A549 (cell line): ENCODE results near the gene P2RY8. TPM values are rescaled to one million over a fixed set of nuclear protein-coding genes. Genes with fewer than 3 reads are reported as not detected.
"Not testable (repeated sequence)": the region's sequence is repeated elsewhere in the genome, so short reads cannot be mapped to it uniquely, and the experiment has no call there.

Source experiments
- ATAC-seq, 2 experiments: fragments of 200-7000 bp in 1 of 2; fragments of >200 bp in 1 of 2; cut with Nextera tagmentation in 1 of 2; cut with Tn5 transposase in 1 of 2; 3 replicates each; pipeline versions ENCODE4 v1.8.0 to v1.9.1; 2018 to 2020; ENCODE audit warnings: mild to moderate bottlenecking in 1 of 2, moderate library complexity in 1 of 2
- CTCF ChIA-PET: fragments of 300-600 bp; sonication (Branson Sonifier 250); formaldehyde crosslinking; extraction: SDS; loops from one replicate; lab custom pipeline; 2021; ENCODE audit warnings: antibody characterized with exemption, inconsistent platforms; lab: Yijun Ruan, JAX
- POLR2A ChIA-PET: fragments of 350-600 bp; formaldehyde crosslinking; extraction: SDS; loops from one replicate; lab custom pipeline; 2021; ENCODE audit warnings: antibody characterized with exemption, inconsistent platforms; lab: Yijun Ruan, JAX
- DNase-seq, 2 experiments: peaks; one replicate each; pipeline versions ENCODE4 v3.0.0 to v3.0.0-alpha.2; 2011 to 2016; ENCODE audit warnings: low read depth in 1 of 2, low spot score in 1 of 2
- FAIRE-seq: peaks from 2 replicates; lab custom pipeline; 2011; peaks lifted over from hg19 to GRCh38; lab: Jason Lieb, UNC
- H3K27ac ChIP-seq, 2 experiments: fragments of >200 bp; sonication (Bioruptor Twin); formaldehyde crosslinking; 3 replicates each; pipeline ENCODE4 v1.5.1; 2016 to 2017
- H3K4me1 ChIP-seq: fragments of >200 bp; sonication (Bioruptor Twin); formaldehyde crosslinking; 3 replicates; pipeline ENCODE4 v1.6.1; 2016
- H3K4me2 ChIP-seq: fragments of >200 bp; sonication (Bioruptor Twin); formaldehyde crosslinking; 3 replicates; pipeline ENCODE4 v1.6.1; 2016
- H3K4me3 ChIP-seq: fragments of >200 bp; sonication (Bioruptor Twin); formaldehyde crosslinking; 3 replicates; pipeline ENCODE4 v1.5.1; 2016
- H3K9me3 ChIP-seq: fragments of >200 bp; sonication (Bioruptor Twin); formaldehyde crosslinking; 3 replicates; pipeline ENCODE4 v1.6.1; 2016
- BHLHE40 ChIP-seq: IDR thresholded peaks from 2 replicates; pipeline ENCODE4 v1.6.1; 2012; ENCODE audit warnings: low read depth, low read length, inconsistent platforms
- CBX8 ChIP-seq: fragments of 200-600 bp; sonication (generic); IDR thresholded peaks from 2 replicates; pipeline ENCODE4 v1.6.1; 2016
- CHD4 ChIP-seq: fragments of 200-600 bp; sonication (generic); IDR thresholded peaks from 2 replicates; pipeline ENCODE4 v1.6.1; 2016; ENCODE audit warnings: antibody characterized with exemption, mild to moderate bottlenecking, borderline replicate concordance
- EHMT2 ChIP-seq: fragments of 200-600 bp; sonication (generic); IDR thresholded peaks from 2 replicates; pipeline ENCODE4 v1.6.1; 2016; ENCODE audit warnings: antibody characterized with exemption, low read depth, mild to moderate bottlenecking, moderate library complexity
- EP300 ChIP-seq, 2 experiments: fragments of >200 bp; sonication (Bioruptor Twin); formaldehyde crosslinking; IDR thresholded peaks; 2 replicates in 1 of 2; 3 replicates in 1 of 2; pipeline ENCODE4 v1.6.1; 2016 to 2017
- ESRRA ChIP-seq: fragments of 150-350 bp; IDR thresholded peaks from 2 replicates; pipeline ENCODE4 v1.6.1; 2014; ENCODE audit warnings: mild to moderate bottlenecking, low read length, borderline replicate concordance
- FOSB ChIP-seq: fragments of 250-450 bp; sonication (Bioruptor Pico); IDR thresholded peaks from 2 replicates; pipeline ENCODE4 v1.5.0; 2020; ENCODE audit warnings: mild to moderate bottlenecking, moderate library complexity
- FOSL2 ChIP-seq, 2 experiments: fragments of 450-650 bp in 1 of 2; fragments of >200 bp in 1 of 2; sonication (Bioruptor Twin) in 1 of 2; formaldehyde crosslinking; IDR thresholded peaks; 2 replicates each; pipeline versions ENCODE4 v1.5.0 to v1.6.1; 2016 to 2020; ENCODE audit warnings: mild to moderate bottlenecking in 1 of 2, moderate library complexity in 1 of 2
- HMGXB4 ChIP-seq: fragments of 250-450 bp; sonication (Bioruptor Pico); IDR thresholded peaks from 2 replicates; pipeline ENCODE4 v1.5.0; 2021; ENCODE audit warnings: mild to moderate bottlenecking, moderate library complexity, borderline replicate concordance
- HOXB13 ChIP-seq: fragments of 250-450 bp; sonication (Bioruptor Pico); IDR thresholded peaks from 2 replicates; pipeline ENCODE4 v1.5.0; 2020; ENCODE audit warnings: low read depth, mild to moderate bottlenecking, moderate library complexity
- KDM5A ChIP-seq: fragments of 200-600 bp; sonication (generic); IDR thresholded peaks from 2 replicates; pipeline ENCODE4 v1.6.1; 2016; ENCODE audit warnings: antibody characterized with exemption, mild to moderate bottlenecking
- MAFK ChIP-seq: fragments of 450-650 bp; IDR thresholded peaks from 2 replicates; pipeline ENCODE4 v1.6.1; 2014; ENCODE audit not compliant: partially characterized antibody
- MAX ChIP-seq: IDR thresholded peaks from 2 replicates; pipeline ENCODE4 v1.6.1; 2012
- MAZ ChIP-seq: fragments of 150-350 bp; IDR thresholded peaks from 2 replicates; pipeline ENCODE4 v1.6.1; 2014; ENCODE audit warnings: antibody characterized with exemption, low read depth, low read length, borderline replicate concordance
- NFE2L2 ChIP-seq: fragments of 150-350 bp; conservative IDR thresholded peaks from 2 replicates; pipeline ENCODE4 v1.6.1; 2014; ENCODE audit warnings: low read length
- NPAS2 ChIP-seq: fragments of 250-450 bp; sonication (Bioruptor Pico); IDR thresholded peaks from 2 replicates; pipeline ENCODE4 v1.8.0; 2022; ENCODE audit warnings: mild to moderate bottlenecking, moderate library complexity, borderline replicate concordance
- NR3C1 ChIP-seq: fragments of >200 bp; sonication (Bioruptor Twin); formaldehyde crosslinking; IDR thresholded peaks from 3 replicates; pipeline ENCODE4 v1.6.1; 2017
- PBX3 ChIP-seq: IDR thresholded peaks from 2 replicates; pipeline ENCODE4 v1.6.1; 2012
- PHF8 ChIP-seq: fragments of 200-600 bp; sonication (generic); IDR thresholded peaks from 2 replicates; pipeline ENCODE4 v1.6.1; 2016; ENCODE audit warnings: low read depth, mild to moderate bottlenecking, antibody characterized with exemption, moderate library complexity, borderline replicate concordance
- POLR2A ChIP-seq: IDR thresholded peaks from 2 replicates; pipeline ENCODE4 v1.6.1; 2012; ENCODE audit warnings: mild to moderate bottlenecking, low read length
- POLR2AphosphoS2 ChIP-seq: conservative IDR thresholded peaks from 2 replicates; pipeline ENCODE4 v1.6.1; 2012; ENCODE audit warnings: low read length, improper control_type of control experiment, inconsistent platforms
- RAD21 ChIP-seq, 2 experiments: fragments of >200 bp in 1 of 2; sonication (Bioruptor Twin) in 1 of 2; formaldehyde crosslinking in 1 of 2; IDR thresholded peaks in 1 of 2; conservative IDR thresholded peaks in 1 of 2; 2 replicates in 1 of 2; 3 replicates in 1 of 2; pipeline ENCODE4 v1.6.1; 2012 to 2018; ENCODE audit warnings: inconsistent platforms in 1 of 2
- RARB ChIP-seq: fragments of 250-450 bp; sonication (Bioruptor Pico); IDR thresholded peaks from 2 replicates; pipeline ENCODE4 v1.8.0; 2021; ENCODE audit warnings: mild to moderate bottlenecking, moderate library complexity
- RCOR1 ChIP-seq: fragments of 150-350 bp; IDR thresholded peaks from 2 replicates; pipeline ENCODE4 v1.6.1; 2014; ENCODE audit warnings: antibody characterized with exemption, low read length, low read depth
- SMC3 ChIP-seq: fragments of >200 bp; sonication (Bioruptor Twin); formaldehyde crosslinking; IDR thresholded peaks from 3 replicates; pipeline ENCODE4 v1.6.1; 2018; ENCODE audit warnings: inconsistent platforms
- USF2 ChIP-seq: fragments of 450-650 bp; IDR thresholded peaks from 2 replicates; pipeline ENCODE4 v1.6.1; 2014; ENCODE audit warnings: antibody characterized with exemption
- ZFP36 ChIP-seq: fragments of 450-650 bp; IDR thresholded peaks from 2 replicates; pipeline ENCODE4 v1.6.1; 2014; ENCODE audit warnings: borderline replicate concordance; ENCODE audit not compliant: partially characterized antibody
- WGBS: methylation state at CpG from one replicate; pipeline ENCODE4 v1.1.6; 2017; ENCODE audit errors: missing lambda C conversion rate; 5-methylcytosine and 5-hydroxymethylcytosine counted together
- polyA plus RNA-seq, 4 experiments: library from polyadenylated mRNA; depleted of rRNA in 3 of 4; stranded (reverse); fragments of >200 nt; fragmentation: RNase III in 1 of 4; extraction: RNeasy Plus Mini Kit Qiagen cat#74134 plus additional on column Dnase treatment in 1 of 4; gene quantifications; 2 replicates in 3 of 4; 3 replicates in 1 of 4; pipeline ENCODE4 v1.2.3, GENCODE V29; 2011 to 2017

The P2RY8 gene
- polyA plus RNA-seq, 2 of the 4 experiments (the other 2 are of a cell fraction), result not detected

- Histone ChIP-seq H3K4me2 (no peak overlapping the region), H3K9me3 (no peaks in the 10 kb centered on the region), H3K4me3 (no peak overlapping the region), H3K4me1 (no peaks in the 10 kb centered on the region), H3K27ac (no peak overlapping the region)
- 91% methylated on average over 10 of the region's 10 CpGs for WGBS
- FAIRE-seq, result no peak
- ATAC-seq, result no peak
- ChIA-PET POLR2A (no interaction called here), CTCF (no interaction called here)
- no peak for DNase-seq
- TF ChIP-seq SMC3, result no peak
- TF ChIP-seq RCOR1, result no peak
- no peak for TF ChIP-seq NR3C1
- TF ChIP-seq MAFK, result no peak
- no peak for TF ChIP-seq RARB (CRISPR knock-in tag)
- no peak for TF ChIP-seq PBX3
- TF ChIP-seq HMGXB4 (CRISPR knock-in tag), result no peak
- no peak for TF ChIP-seq ZFP36
- no peak for TF ChIP-seq EP300 (IDR thresholded peaks at IDR 0.05)
- no peak for TF ChIP-seq POLR2AphosphoS2
These were observed 106.5 kb downstream of the P2RY8 start for GRCh38 chrX:1430451-1430850.

- Histone ChIP-seq H3K4me2 (no peak overlapping the region), H3K9me3 (peaks cover 11% of the 10 kb centered on the region), H3K27ac (no peak overlapping the region), H3K4me3 (no peak overlapping the region), H3K4me1 (no peaks in the 10 kb centered on the region)
- POLR2A ChIA-PET, result no interaction called here
- CTCF ChIA-PET, result no interaction called here
- TF ChIP-seq FOSB (CRISPR knock-in tag) (no peak), CHD4 (no peak), CBX8 (no peak), NFE2L2 (no peak)
- no peak for FAIRE-seq
- no peak for DNase-seq
- ATAC-seq, result no peak
- WGBS, result 96% methylated on average over 32 of the region's 32 CpGs
These were observed 109.2 kb downstream of the P2RY8 start for GRCh38 chrX:1427756-1428155.

- CTCF ChIA-PET, ATAC-seq, POLR2A ChIA-PET, FAIRE-seq, DNase-seq, H3K4me3 ChIP-seq, H3K27ac ChIP-seq, H3K4me1 ChIP-seq, H3K4me2 ChIP-seq: not testable (repeated sequence)
- 93% methylated on average over 15 of the region's 16 CpGs for WGBS
- peaks cover 25% of the 10 kb centered on the region for H3K9me3 ChIP-seq
These were observed 110.7 kb downstream of the P2RY8 start for GRCh38 chrX:1426321-1426720.

- Histone ChIP-seq H3K4me1 (no peaks in the 10 kb centered on the region), H3K4me2 (no peak overlapping the region), H3K4me3 (no peak overlapping the region), H3K27ac (no peak overlapping the region), H3K9me3 (peaks cover 27% of the 10 kb centered on the region)
- CTCF ChIA-PET, result no interaction called here
- POLR2A ChIA-PET, result no interaction called here
- FAIRE-seq (no peak), DNase-seq (no peak), ATAC-seq (no peak)
- TF ChIP-seq PHF8 (no peak), FOSL2 (IDR thresholded peaks at IDR 0.05) (no peak), FOSL2 (CRISPR knock-in tag; IDR thresholded peaks at IDR 0.05) (no peak), USF2 (no peak), ESRRA (no peak), NPAS2 (CRISPR knock-in tag) (no peak), RAD21 (conservative IDR thresholded peaks at IDR 0.05 in 1 of 2, IDR thresholded peaks at IDR 0.05 in 1 of 2) (no peak), EHMT2 (no peak), PBX3 (no peak), HOXB13 (CRISPR knock-in tag) (no peak), MAZ (no peak), KDM5A (no peak), POLR2A (no peak), FOSB (CRISPR knock-in tag) (no peak), MAX (no peak), BHLHE40 (no peak)
- 87% methylated on average over 10 of the region's 10 CpGs for WGBS
These were observed 111.6 kb downstream of the P2RY8 start for GRCh38 chrX:1425381-1425780.
